NCI-H69 (cell line): ENCODE measurements around the gene ANKMY2.
"Not testable (repeated sequence)": the region's sequence is repeated elsewhere in the genome, so short reads cannot be mapped to it uniquely, and the experiment has no call there.

Experiments used
- DNase-seq: peaks from one replicate; lab custom pipeline; 2025; lab: John Stamatoyannopoulos, UW

Gene ANKMY2

DNA sequence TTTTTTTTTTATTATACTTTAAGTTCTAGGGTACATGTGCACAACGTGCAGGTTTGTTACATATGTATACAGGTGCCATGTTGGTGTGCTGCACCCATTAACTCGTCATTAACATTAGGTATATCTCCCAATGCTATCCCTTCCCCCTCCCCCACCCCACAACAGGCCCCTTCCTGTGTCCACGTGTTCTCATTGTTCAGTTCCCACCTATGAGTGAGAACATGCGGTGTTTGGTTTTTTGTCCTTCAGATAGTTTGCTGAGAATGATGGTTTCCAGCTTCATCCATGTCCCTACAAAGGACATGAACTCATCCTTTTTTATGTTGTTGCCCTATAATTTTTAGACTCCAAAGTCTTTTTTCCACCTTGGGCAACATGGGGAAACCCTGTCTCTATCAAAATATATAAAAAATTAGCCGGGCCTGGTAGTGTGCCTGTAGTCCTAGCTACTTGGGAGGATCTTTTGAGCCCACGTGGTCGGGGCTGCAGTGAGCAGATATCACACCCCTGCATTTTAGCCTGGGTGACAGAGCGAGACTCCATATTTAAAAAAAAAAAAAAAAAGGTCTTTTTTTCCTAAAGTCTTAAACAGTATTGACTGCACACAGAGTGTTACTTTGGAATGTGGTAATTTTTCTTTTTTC, 14.4 kb upstream of the ANKMY2 start:
- not testable (repeated sequence) for DNase-seq

DNA sequence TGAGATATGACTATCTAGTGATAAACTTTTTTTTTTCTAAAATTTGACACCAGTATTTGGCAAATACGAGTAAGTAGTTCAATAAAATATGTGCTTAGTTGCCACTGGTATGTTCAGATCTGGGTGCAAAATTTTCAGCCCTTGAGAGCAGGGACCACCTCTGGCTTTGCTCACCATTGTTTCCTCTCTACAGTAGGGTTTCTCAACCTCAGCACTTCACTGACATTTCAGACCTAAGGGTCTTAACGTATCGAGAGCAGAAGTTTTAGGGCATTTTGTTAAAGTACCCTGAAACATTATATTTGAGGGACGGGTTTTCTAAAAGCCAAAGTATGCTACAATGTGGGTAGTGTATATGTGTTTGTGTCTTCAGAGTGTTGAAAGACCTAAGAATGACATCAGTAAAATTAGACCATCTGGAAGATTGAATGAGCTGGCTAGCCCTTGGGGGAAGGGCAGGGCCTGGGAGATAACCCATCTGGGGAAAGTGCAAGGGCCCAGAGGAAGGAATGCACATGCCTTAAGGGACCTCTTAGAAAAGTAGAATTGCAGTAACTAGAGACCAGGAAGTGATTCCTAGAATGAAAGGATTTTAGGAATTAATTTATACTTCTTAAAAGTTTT, 12.2 kb upstream of the ANKMY2 start:
- peak; percentile 61 for DNase-seq

DNA sequence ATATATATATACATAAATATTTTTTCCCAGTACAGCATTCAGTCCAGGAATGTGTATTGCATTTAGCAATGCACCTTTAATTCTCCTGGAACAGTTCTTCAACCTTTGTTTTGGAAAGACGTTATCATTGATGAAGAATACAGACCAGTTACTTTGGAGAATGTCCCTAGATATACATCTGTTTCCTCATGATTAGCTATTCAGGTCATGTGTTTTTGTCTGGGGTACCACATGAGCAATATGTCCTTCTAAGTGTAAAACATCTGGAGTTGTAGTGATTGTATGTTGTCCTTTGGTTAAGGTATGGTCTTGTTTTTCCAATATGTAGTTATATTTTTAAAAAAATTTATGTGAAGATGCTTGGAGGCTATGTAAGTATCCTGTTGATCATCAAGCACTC, 10.6 kb upstream of the ANKMY2 start:
- no peak for DNase-seq

DNA sequence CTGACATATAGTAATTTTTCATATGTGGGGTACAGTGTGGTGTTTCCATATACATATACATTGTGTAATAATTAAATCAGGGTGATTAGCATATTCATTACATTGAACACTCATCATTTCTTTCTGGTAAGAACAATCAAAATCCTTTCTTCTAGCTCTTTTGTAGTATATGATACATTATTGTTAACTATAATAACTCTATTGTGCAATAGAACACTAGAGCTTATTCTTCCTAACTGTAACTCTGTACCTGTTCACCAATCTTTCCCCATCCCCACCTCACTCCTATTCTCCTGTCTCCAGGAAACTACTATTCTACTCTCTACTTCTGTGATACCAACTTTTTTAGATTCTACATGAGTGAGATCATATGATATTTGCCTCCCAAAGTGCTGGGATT, 9.8 kb upstream of the ANKMY2 start:
- peak; percentile 28 for DNase-seq

DNA sequence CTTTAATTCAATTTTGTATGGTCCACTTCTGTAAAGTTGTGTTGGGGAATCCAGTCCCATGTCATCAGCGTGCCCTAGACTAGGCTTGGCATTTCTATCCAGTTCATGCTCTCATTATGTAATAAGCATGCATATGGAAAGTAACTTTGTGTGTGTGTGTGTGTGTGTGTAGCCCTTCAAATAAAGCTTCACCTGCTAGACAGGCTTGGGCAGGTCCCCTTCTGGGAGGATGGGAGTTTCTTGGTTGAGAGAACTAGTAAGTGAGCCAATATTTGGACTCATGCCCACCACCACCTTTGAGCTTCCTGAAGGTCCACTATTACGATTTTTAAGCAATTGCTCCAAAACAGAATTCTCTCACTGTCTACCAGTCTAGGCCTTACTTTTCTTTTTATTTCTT, 7.3 kb upstream of the ANKMY2 start:
- peak; percentile 90 for DNase-seq

DNA sequence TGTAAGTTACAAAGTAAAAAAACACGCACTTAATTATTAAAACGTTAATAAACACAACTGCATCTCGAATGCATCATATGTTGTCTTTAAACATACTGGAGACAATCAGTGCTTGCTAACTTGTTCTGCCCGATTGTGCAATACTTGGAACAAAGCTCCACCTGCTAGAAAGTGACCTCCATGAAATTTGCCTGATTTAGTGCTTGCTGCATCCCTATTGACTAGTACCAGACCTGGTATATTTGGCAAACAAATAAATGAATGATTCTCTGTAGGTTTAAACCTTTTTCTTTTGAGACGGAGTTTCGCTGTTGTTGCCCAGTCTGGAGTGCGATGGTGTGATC, 6.7 kb upstream of the ANKMY2 start:
- peak; percentile 28 for DNase-seq

DNA sequence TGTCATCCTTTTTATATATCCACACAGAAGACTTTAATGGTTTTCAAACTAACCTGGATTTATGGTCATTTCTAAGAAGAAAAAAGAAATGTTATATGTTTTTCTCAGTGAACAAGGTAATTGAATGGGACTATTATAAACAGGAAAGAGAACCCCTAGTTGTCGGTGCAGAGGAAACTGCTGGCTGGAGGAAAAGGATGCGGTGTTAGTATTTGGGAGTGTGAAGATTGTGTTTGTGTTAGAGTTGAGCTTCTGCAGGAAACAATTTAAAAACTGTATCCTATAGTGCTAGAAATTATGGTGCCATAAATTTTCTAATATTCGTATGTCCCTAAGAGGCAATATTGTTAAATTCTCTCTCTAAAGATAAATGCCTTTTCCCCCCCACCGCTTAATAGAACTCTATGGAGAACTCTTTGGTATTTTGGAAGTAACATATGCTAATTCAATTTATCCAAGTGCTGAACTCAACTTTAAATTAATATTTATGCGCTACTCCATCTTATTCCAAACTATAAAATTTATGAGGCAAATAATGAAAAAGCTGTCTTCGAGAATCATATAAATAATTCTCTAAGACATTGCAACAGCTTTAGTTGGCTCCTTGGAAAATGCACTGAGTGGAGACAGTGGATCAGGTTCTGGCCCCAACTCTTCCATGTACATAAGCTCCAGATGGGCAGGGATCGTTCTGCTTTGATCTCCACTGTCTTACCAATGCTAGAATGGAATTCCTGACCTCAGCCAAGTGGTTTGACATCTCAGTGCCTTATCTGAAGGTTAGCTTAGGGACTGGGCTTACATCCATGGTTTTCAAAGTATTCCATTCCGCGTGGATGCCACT, 6.1 kb upstream of the ANKMY2 start:
- peak; percentile 30 for DNase-seq

DNA sequence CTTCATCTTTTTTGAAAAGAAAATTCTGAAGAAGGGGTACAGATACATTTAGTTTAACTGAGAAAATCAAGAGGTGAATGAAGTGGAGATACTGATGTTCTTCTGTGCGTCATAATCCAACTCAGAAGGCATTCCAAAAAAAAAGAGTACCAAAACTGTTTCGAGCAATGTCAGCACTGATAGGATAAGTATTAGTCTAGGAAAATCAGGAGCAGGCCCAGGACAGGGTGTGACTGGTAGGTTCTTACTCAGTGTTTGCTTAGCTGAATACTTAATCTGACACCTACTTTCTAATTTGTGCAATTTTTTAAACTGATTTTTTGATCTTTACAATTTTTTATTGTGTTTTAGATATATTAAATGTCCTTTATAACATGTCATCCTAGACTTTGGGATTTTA, 4.7 kb upstream of the ANKMY2 start:
- DNase-seq, result no peak

DNA sequence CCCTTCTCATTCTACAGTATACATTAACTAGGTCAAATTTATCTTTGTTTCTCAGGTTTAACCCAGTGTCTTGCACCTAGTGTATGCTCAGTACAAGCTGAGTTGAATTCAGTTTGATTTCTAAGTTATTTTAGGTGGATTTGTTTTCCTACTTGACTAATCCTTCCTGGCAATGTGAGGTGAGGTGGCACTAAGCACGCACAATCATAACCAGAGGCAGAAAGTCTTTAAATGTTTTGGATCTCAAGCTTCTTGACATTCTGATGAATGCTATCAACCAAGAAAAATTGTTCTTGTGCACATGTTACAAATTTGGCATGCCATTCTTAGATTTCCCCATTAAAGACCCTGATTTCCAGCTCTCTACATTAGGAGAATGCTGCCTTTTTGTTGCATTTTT, 3.6 kb upstream of the ANKMY2 start:
- no peak for DNase-seq

DNA sequence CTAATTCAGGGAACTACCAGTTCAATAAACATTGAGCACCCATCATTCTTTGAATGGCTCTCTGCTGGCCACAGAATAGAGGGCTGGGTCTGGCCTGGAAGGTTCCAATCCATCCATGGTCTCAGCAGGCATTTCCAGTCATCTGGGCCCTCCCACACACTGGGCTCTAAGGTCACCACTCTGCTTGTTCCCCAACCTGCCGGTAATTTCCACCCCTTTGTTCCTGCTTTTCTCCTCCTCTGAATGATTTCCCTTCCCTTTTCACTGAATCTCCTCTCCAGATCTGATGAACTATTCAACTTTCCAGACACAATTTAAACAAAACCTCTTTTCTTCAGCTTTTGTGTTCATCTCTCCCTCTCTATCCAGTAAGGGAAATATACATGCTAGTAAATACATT, 3.0 kb upstream of the ANKMY2 start:
- peak; percentile 76 for DNase-seq

DNA sequence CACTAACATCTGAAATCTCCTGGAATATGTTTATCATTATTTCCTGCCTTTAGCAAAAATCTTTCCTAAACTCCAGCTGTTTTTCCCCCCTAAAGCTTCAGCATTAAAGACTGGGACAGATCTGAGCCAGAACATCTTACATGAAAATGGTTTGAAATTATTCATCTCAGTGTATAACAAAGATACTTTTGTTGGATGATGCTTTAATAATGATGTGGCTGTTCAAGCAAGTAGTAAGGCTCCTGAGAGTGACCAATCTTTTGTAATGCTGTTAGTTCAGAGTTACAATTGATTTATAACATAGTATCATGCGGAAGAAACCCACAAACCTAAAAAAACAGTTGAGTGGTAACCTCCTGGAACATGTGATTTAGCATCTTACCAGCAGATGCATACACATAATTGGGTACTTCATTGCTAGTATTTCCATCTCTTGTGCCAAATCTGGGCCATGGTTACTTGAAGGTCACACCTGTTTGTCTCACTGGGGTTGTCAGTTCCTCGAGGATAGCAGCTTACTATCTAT, 1.9 kb upstream of the ANKMY2 start:
- peak; percentile 53 for DNase-seq

DNA sequence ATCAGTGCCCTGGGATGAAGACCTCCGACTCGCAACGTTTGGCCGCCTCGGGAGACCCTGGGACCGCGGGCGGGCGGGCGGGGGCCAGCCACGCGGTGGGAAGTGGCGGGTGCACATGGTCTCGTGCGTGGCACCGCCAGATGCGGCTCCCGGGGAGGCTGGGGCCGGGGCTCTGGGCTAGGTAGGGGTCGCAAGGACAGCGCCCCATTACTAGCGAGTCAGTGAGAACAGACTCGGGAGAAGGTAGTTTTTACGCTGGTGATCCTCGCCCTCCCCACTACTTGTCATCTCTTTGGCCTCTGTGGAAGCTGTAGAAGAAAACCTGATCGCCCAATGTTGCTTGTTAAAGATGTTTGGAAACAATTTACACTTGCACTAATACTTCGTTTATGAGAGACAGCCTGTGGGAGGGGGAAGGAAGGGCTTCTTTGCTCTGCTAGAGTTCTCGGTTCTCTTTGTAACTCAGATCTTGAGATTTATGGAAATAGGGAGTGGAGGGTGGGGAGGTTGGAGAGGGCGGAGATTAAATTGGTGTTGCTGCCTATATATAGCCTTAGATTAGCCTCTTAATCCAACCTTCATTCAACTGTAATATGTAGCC, 1.0 kb upstream of the ANKMY2 start:
- DNase-seq, result peak; percentile 71

DNA sequence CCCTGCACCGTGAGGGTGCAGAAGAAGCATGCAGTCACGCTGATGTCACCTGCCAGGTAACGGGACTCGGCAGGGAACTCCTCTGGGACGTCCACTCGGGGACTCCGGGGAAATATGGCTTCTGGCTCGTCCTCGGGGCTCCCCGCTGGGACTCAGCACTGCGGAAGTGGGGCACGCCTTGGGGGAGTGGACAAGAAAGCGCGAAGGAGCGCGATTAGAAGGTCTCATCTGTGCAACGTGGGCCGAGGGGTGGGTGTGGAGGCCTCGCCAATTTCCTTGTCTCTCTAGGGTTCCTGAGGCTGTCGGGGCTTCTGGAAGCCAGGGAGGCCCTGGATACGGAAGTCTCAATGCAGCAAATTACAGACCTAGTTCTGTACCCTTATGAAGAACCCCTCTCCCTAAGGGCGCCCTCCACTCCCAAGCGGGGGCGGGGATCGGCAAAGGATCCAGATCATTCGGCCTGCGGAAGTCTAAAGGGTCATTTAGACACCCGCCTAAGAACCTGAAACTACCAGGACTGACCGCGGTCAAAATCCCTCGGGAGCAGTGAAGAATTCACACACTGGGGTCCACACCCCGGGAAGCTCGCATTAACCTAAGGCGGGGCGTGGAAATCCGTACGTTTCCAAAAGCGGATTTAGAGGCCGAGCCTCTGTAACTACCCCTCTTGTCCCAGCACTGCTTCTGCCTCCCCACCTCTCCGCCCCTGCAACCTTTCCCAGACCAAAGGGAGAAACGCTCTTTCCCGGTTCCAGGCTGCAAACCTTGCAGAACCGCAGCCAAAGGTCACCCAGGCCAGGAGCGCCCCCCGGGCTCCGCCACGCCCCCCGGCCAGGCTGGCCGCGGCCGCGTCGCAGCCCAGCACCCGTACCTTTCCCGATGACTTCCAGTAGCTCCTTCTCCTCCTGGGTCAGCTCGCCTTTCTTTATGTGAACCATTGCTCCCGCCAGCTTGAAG, 640 bp downstream of the ANKMY2 start:
- DNase-seq, result peak; percentile 84

DNA sequence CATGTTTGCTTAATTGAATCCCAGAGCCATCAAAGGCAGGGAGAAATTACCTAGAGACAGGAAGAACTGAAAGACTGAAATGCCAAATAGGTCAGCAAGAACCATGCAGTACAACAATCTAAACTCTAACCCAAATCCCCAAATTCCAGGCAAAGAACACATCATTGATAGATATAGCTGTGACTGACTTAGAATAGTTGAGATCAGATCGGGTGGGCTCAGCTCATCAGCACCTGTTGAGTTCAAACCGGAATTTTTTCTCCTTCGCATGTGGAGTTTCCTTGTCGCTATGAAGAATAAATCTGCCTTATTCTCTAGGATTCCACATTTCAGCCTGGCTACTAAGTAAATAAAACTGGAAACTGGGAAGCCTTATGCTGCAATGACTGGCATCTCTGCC, 1.4 kb downstream of the ANKMY2 start:
- DNase-seq, result peak; percentile 37

DNA sequence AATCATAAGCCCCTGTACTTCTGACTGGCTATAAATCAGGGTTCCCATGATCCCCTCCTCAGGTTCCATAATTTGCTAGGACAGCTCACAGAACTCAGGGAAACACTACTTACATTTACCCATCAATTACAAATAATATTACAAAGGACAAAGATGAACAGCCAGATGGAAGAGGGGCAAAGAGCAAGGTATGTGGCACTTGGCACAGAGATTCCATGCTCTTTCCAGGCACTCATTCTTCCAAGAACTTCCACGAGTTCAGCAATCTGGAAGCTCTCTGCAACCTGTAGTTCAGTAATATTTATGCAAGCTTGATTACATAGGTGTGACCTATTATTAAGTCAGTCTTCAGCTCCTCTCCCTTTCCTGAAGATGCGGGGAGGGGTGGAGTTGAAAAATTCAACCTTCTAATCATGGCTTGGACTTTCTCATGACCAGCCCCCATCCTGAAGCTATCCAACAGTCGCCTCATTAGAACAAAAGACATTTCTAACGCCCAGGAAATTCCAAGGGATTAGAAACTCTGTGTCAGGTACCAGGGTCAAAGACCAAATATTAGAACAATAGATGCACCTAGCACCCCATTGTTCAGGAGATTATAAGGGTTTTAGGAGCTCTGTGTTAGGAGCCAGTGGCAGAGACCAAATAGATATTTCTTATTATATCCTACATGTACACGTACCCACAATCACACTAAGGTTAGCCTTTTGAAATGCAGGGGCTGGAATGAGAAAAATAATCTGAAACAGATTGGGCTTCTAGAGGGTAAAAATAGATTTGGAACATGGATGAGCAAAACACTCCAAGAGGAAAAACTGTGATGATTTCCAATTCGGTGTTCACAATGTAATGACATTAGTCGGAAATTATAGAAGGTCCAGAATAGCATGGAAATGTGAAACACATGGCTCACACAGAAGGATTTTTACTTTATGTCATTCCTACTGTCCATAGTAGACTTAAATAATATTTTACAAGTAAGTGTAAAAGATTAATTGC, 7.0 kb downstream of the ANKMY2 start:
- DNase-seq, result no peak

DNA sequence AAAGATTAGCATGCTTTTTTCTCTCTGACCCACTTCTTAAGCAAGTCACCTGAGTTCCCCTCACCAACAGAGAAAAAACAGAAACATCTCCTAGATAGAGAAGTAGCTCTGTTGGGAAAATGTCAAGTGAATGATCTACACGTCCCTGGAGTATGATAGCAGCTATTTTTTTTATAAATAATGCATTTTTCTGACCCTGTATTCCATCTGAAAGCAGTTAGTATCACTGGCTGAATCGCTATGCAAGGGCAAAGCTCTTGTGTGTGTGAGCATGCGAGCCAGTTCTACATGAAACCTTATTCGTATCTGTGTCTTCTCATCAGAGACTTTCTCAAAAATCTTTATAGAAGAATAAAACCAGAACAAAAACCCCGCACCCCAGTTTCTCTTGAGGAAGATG, 8.2 kb downstream of the ANKMY2 start:
- DNase-seq, result no peak

DNA sequence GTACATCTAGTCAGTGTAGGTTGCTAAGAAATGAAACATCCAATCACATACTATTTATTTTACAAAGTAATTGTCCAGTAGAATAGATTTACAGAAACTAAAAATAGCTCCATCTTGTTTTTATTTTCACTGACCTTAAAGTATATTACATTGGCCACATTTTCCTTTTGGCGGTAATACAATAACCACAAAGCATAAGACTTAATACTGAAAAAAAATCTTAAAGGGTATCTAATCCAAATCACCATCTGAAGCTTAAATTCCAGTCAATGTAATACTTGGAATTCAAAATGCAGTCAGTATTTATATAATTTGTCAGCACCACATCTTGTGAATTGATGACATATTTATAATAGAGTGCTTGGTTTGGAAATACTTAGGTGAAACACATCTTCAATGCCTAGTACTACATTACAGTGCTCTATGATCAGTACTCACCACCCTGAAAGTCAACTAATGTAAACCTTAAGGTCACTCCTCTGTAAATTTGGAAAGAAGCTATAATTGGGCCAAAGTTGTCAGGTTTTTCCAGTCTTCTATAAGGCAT, 8.9 kb downstream of the ANKMY2 start:
- DNase-seq, result no peak

DNA sequence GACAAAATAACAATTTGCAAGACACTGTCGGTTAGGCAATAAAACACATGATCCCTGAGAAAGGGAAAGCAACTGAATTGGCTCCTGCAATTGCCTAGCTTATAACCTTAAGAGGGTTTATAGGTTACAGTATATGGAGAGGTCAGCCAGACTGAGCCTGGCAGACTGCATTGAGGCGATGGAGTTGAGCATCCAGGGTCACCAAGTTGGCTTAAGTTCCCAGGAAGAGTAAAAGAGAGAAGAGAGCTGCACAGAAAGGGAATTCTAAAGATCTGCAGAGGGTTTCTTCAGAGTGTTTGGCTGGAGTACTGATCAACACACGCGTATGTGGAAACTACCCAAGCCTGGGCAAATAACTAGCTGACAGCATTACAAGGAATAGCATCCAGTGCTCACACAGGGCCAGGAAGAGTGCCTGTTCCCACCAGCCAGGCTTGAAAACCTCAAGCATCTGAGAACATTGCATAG, 11.2 kb downstream of the ANKMY2 start:
- DNase-seq, result no peak

DNA sequence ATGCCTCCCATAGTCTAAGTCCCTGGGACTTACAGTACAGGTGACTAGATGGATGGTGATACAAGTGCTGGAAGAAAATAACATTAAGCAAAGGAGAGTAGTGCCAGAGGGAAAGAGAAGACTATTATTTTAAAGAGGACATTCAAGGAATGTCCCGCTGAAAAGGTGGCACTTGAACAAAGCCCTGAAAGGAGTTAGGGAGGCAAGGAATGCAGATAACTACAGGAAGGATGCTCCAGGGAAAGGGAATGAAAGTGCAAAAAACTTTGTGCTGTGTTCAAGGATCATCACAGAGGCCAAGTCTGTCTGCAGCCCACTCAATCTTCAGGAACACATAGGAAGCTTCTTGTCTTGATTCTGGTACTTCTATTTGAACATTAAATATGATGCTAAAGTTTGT, 14.9 kb downstream of the ANKMY2 start:
- no peak for DNase-seq

DNA sequence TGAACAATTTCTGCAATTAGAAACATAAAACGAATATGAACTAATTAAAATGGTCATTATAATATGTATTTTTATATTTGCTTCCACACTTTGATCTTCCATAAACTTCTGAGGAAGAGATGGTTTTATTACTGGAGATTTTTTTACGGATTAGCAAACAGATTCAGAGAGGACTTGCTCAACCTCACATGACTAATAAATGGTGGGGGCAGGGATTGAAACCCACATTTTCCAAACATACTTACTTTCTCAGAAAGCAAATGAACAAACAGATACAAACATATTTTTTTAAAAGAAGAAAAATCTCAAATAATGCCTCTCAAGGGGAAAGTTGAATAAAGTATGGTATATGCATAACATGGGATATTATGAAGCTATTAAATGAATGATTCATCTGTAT, 18.3 kb downstream of the ANKMY2 start:
- DNase-seq, result no peak
